PFSK-1 (cell line): ENCODE results near the gene RPTOR.

Experiments used
- FOXP2 ChIP-seq: optimal IDR thresholded peaks from 2 replicates; pipeline ENCODE3; 2011; ENCODE audit warnings: borderline replicate concordance, control low read depth, inconsistent platforms; ENCODE audit not compliant: insufficient read depth; ENCODE audit errors: extremely low read length, extremely low read depth
- POLR2AphosphoS5 ChIP-seq: IDR thresholded peaks from 2 replicates; pipeline ENCODE4 v1.6.1; 2012; ENCODE audit warnings: low read depth, mild to moderate bottlenecking, control low read depth, low read length, moderate library complexity
- REST ChIP-seq, 2 experiments: IDR thresholded peaks; 2 replicates each; pipeline versions ENCODE4 v1.6.1 to v1.8.0; 2011 to 2012; ENCODE audit warnings: low read depth in 2 of 2, low read length in 2 of 2, control low read depth in 1 of 2, inconsistent platforms in 1 of 2, mild to moderate bottlenecking in 1 of 2, moderate library complexity in 1 of 2; ENCODE audit not compliant: insufficient read depth in 1 of 2
- TAF1 ChIP-seq: IDR thresholded peaks from 2 replicates; pipeline ENCODE4 v1.6.1; 2012; ENCODE audit warnings: low read length, control low read depth, borderline replicate concordance; ENCODE audit not compliant: insufficient read depth

DNA sequence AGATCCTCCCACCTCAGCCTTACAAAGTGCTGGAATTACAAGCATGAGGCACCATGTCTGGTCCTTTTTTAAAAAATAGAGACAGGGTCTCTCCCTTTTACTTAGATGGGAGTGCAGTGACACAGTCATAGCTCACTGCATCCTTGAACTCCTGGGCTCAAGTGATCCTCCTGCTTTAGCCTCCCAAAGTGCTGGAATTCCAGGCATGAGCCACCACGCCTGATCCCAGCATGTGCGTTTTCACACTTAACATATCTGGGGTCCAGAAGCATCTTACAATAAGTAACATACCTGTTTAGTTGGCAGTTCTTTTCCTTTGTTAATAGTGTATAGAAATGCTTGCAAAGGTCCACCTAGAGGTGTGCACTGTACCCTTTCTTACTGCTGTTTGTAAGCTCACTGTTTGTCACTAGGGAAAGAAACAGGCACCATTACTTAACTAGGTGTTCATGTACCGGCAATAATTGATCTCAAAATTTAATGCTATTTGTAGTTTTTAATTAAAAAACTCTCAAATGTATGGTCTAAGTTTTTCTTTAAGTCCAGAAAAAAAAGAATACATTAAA is 221.7 kb downstream of the RPTOR start:
- TF ChIP-seq POLR2AphosphoS5 (no peak), TAF1 (no peak), REST (IDR thresholded peaks at IDR 0.05; ENCODE audit: insufficient read depth in 1 of 2, low read depth in 2 of 2, low read length in 2 of 2) (no peak), FOXP2 (no peak)
